Uterus (tissue), 2 donors: ENCODE measurements around the gene TLR8.

ENCODE experiments used
- CTCF ChIP-seq, 4 experiments: fragments of 200-600 bp in 2 of 4; fragments of 450-650 bp in 2 of 4; sonication (generic) in 2 of 4; IDR thresholded peaks; one replicate each; pipeline ENCODE4 v1.5.1; 2016 to 2019; ENCODE audit warnings: antibody characterized with exemption in 4 of 4, mild to moderate bottlenecking in 2 of 4, moderate library complexity in 1 of 4
- POLR2A ChIP-seq, 2 donors: fragments of 450-650 bp; IDR thresholded peaks; one replicate each; pipeline ENCODE4 v1.6.1; 2016; ENCODE audit warnings: antibody characterized with exemption in 2 of 2, mild to moderate bottlenecking in 1 of 2, moderate library complexity in 1 of 2

GRCh38 chrX:12895866-12896265 lies 10.6 kb upstream of the TLR8 start:
- TF ChIP-seq CTCF (IDR thresholded peaks at IDR 0.05) (no peak), POLR2A (IDR thresholded peaks at IDR 0.05) (no peak)
